Hepatocyte (in vitro differentiated cells): Measurements from ENCODE around the gene TMEM200B. TPM values are rescaled to one million over a fixed set of nuclear protein-coding genes. Genes with fewer than 3 reads are reported as not detected.

Experiments
- DNase-seq: peaks from one replicate; pipeline ENCODE4 v3.0.0-alpha.2; 2016; ENCODE audit warnings: low spot score
- H2AFZ ChIP-seq: fragments of 200-600 bp; sonication (generic); 2 replicates; pipeline ENCODE4 v1.6.0; 2016; ENCODE audit warnings: antibody characterized with exemption, mild to moderate bottlenecking
- H3K27ac ChIP-seq: fragments of 200-600 bp; sonication (generic); 2 replicates; pipeline ENCODE4 v1.5.1; 2016; ENCODE audit warnings: mild to moderate bottlenecking
- H3K27me3 ChIP-seq: fragments of 200-600 bp; sonication (generic); 2 replicates; pipeline ENCODE4 v1.6.1; 2016
- H3K36me3 ChIP-seq: fragments of 200-600 bp; sonication (generic); replicated peaks from 2 replicates; pipeline ENCODE4 v1.5.1; 2016; ENCODE audit warnings: low read depth; ENCODE audit not compliant: insufficient read depth
- H3K4me1 ChIP-seq: fragments of 200-600 bp; sonication (generic); 2 replicates; pipeline ENCODE4 v1.5.1; 2016; ENCODE audit warnings: mild to moderate bottlenecking, moderate library complexity; ENCODE audit not compliant: insufficient read depth
- H3K4me2 ChIP-seq: fragments of 200-600 bp; sonication (generic); 2 replicates; pipeline ENCODE4 v1.6.0; 2016
- H3K4me3 ChIP-seq: fragments of 200-600 bp; sonication (generic); 2 replicates; pipeline ENCODE4 v1.5.1; 2016; ENCODE audit warnings: mild to moderate bottlenecking
- H3K79me2 ChIP-seq: fragments of 200-600 bp; sonication (generic); 2 replicates; pipeline ENCODE4 v1.6.0; 2017; ENCODE audit warnings: mild to moderate bottlenecking
- H3K9me2 ChIP-seq: fragments of 200-600 bp; sonication (generic); replicated peaks from 2 replicates; pipeline ENCODE4 v1.6.0; 2017; ENCODE audit warnings: mild to moderate bottlenecking; ENCODE audit not compliant: insufficient read depth
- H3K9me3 ChIP-seq: fragments of 200-600 bp; sonication (generic); 2 replicates; pipeline ENCODE4 v1.5.1; 2016; ENCODE audit warnings: low read depth, mild to moderate bottlenecking
- H4K20me1 ChIP-seq: fragments of 200-600 bp; sonication (generic); 2 replicates; pipeline ENCODE4 v1.6.0; 2016; ENCODE audit warnings: mild to moderate bottlenecking; ENCODE audit not compliant: insufficient read depth, poor library complexity, severe bottlenecking
- CTCF ChIP-seq: fragments of 200-600 bp; sonication (generic); IDR thresholded peaks from 2 replicates; pipeline ENCODE4 v1.5.1; 2016; ENCODE audit warnings: antibody characterized with exemption, mild to moderate bottlenecking; ENCODE audit not compliant: poor library complexity
- EZH2 ChIP-seq: fragments of 200-600 bp; sonication (generic); IDR thresholded peaks from 2 replicates; pipeline ENCODE4 v1.6.1; 2016; ENCODE audit warnings: antibody characterized with exemption, mild to moderate bottlenecking, borderline replicate concordance
- EZH2phosphoT487 ChIP-seq: fragments of 200-600 bp; sonication (generic); IDR thresholded peaks from one replicate; pipeline ENCODE4 v1.6.1; 2018; ENCODE audit warnings: antibody characterized with exemption, mild to moderate bottlenecking, low read depth, moderate library complexity; ENCODE audit not compliant: unreplicated experiment, severe bottlenecking
- WGBS: methylation state at CpG from one replicate; pipeline ENCODE4 v1.1.6; 2016; ENCODE audit warnings: low lambda C conversion rate; ENCODE audit errors: missing lambda C conversion rate; 5-methylcytosine and 5-hydroxymethylcytosine counted together
- polyA plus RNA-seq: library from polyadenylated mRNA; unstranded; fragments of >200 nt; fragmentation: Nextera tagmentation; extraction: Ambion mirVana; gene quantifications from 2 replicates; pipeline ENCODE4 v1.2.1, GENCODE V29; 2016
- total RNA-seq: library from RNA; depleted of rRNA; stranded (reverse); fragments of >200 nt; gene quantifications from 2 replicates; pipeline ENCODE4 v1.2.3, GENCODE V29; 2014

Gene TMEM200B
- total and polyA plus RNA-seq, 2 experiments from 2014 or later, result 10.7 to 11.0 TPM

- Histone ChIP-seq H3K4me1 (peaks cover 14% of the 10 kb centered on the region), H4K20me1 (peaks cover 12% of the 10 kb centered on the region), H3K4me3 (no peak overlapping the region), H3K9me2 (no peaks in the 10 kb centered on the region), H3K9me3 (no peaks in the 10 kb centered on the region), H3K79me2 (peaks cover 46% of the 10 kb centered on the region), H3K36me3 (peaks cover 8% of the 10 kb centered on the region), H3K27ac (no peak overlapping the region), H3K27me3 (no peaks in the 10 kb centered on the region), H2AFZ (no peak overlapping the region), H3K4me2 (no peak overlapping the region)
- DNase-seq, result no peak
- WGBS, result 97% methylated on average over 34 of the region's 35 CpGs
- TF ChIP-seq CTCF (no peak), EZH2 (no peak), EZH2phosphoT487 (no peak)
Observed at GRCh38 chr1:29148656-29149491, 25.2 kb upstream of the TMEM200B start.

GRCh38 chr1:29145739-29146437 lies 22.2 kb upstream of the TMEM200B start:
- Histone ChIP-seq H3K9me2 (no peaks in the 10 kb centered on the region), H3K4me2 (peak overlapping the region; percentile 22), H3K79me2 (peaks cover 20% of the 10 kb centered on the region), H3K4me3 (no peak overlapping the region), H3K36me3 (peaks cover 4% of the 10 kb centered on the region), H3K27ac (peak overlapping the region; percentile 93), H4K20me1 (peaks cover under 1% of the 10 kb centered on the region), H2AFZ (no peak overlapping the region), H3K4me1 (peaks cover 14% of the 10 kb centered on the region), H3K9me3 (no peaks in the 10 kb centered on the region), H3K27me3 (no peaks in the 10 kb centered on the region)
- DNase-seq, result peak; percentile 59
- 69% methylated on average over 8 of the region's 8 CpGs for WGBS
- TF ChIP-seq EZH2, result no peak
- TF ChIP-seq CTCF, result no peak
- TF ChIP-seq EZH2phosphoT487, result no peak

- H3K36me3 ChIP-seq, result peaks cover 4% of the 10 kb centered on the region
- H2AFZ ChIP-seq, result no peak overlapping the region
- no peak overlapping the region for H3K4me2 ChIP-seq
- H3K4me1 ChIP-seq, result peaks cover 14% of the 10 kb centered on the region
- no peaks in the 10 kb centered on the region for H4K20me1 ChIP-seq
- no peak overlapping the region for H3K4me3 ChIP-seq
- TF ChIP-seq EZH2, result no peak
- no peak for TF ChIP-seq CTCF
- no peak for TF ChIP-seq EZH2phosphoT487
- no peaks in the 10 kb centered on the region for H3K9me3 ChIP-seq
- H3K9me2 ChIP-seq, result no peaks in the 10 kb centered on the region
- H3K79me2 ChIP-seq, result peaks cover 13% of the 10 kb centered on the region
- no peaks in the 10 kb centered on the region for H3K27me3 ChIP-seq
- no peak overlapping the region for H3K27ac ChIP-seq
- WGBS, result 83% methylated on average over 2 of the region's 2 CpGs
- no peak for DNase-seq
Observed at GRCh38 chr1:29144178-29144577, 20.5 kb upstream of the TMEM200B start.
